HEK293 (cell line): ENCODE measurements around the gene BCL7C.
A peak's percentile ranks its signal among the peaks of the same experiment; 100 is the strongest.

Experiments
- CTCF ChIA-PET: fragments of 350-600 bp; formaldehyde crosslinking; extraction: SDS; loops from one replicate; lab custom pipeline; 2021; ENCODE audit warnings: antibody characterized with exemption; lab: Yijun Ruan, JAX
- POLR2A ChIA-PET: fragments of 300-600 bp; formaldehyde crosslinking; extraction: SDS; loops from one replicate; lab custom pipeline; 2020; ENCODE audit warnings: antibody characterized with exemption, inconsistent platforms; lab: Yijun Ruan, JAX
- H3K27ac ChIP-seq: fragments of 200-500 bp; sonication (Bioruptor generic); 2 replicates; pipeline ENCODE4 v1.5.1; 2014; ENCODE audit warnings: low read depth, low read length, control low read depth, inconsistent platforms; ENCODE audit errors: extremely low read depth
- H3K36me3 ChIP-seq, 2 experiments: fragments of 200-500 bp in 1 of 2; sonication (Bioruptor generic) in 1 of 2; 1 replicate in 1 of 2; 2 replicates in 1 of 2; pipeline ENCODE4 v1.5.1; 2014 to 2017; ENCODE audit warnings: inconsistent platforms in 2 of 2, low read length in 2 of 2; ENCODE audit not compliant: control insufficient read depth in 2 of 2, insufficient read depth in 1 of 2
- H3K4me1 ChIP-seq: fragments of 200-500 bp; sonication (Bioruptor generic); 2 replicates; pipeline ENCODE4 v1.5.1; 2014; ENCODE audit warnings: mild to moderate bottlenecking, low read length, inconsistent platforms; ENCODE audit not compliant: control insufficient read depth, insufficient read depth
- H3K4me3 ChIP-seq: 2 replicates; pipeline ENCODE4 v1.5.1; 2011; ENCODE audit warnings: low read depth, mild to moderate bottlenecking, control low read depth, low read length, moderate library complexity
- H3K9me3 ChIP-seq: fragments of 200-500 bp; sonication (Bioruptor generic); 2 replicates; pipeline ENCODE4 v1.5.1; 2014; ENCODE audit warnings: low read depth, low read length, inconsistent platforms; ENCODE audit not compliant: control insufficient read depth, insufficient read depth
- SP2 ChIP-seq: fragments of 450-650 bp; formaldehyde crosslinking; IDR thresholded peaks from 2 replicates; pipeline ENCODE4 v1.5.1; 2016; ENCODE audit warnings: missing biosample characterization, missing genetic modification characterization
- SP3 ChIP-seq: fragments of 450-650 bp; formaldehyde crosslinking; IDR thresholded peaks from 2 replicates; pipeline ENCODE4 v1.5.1; 2016; ENCODE audit warnings: missing biosample characterization, missing genetic modification characterization
- ZBTB8A ChIP-seq: fragments of 450-650 bp; formaldehyde crosslinking; IDR thresholded peaks from 2 replicates; pipeline ENCODE4 v1.5.1; 2016; ENCODE audit warnings: missing biosample characterization, missing genetic modification characterization
- ZNF112 ChIP-seq: fragments of 450-650 bp; formaldehyde crosslinking; IDR thresholded peaks from 2 replicates; pipeline ENCODE4 v1.5.0; 2017; ENCODE audit warnings: missing biosample characterization, missing genetic modification characterization
- ZNF544 ChIP-seq: fragments of 450-650 bp; formaldehyde crosslinking; IDR thresholded peaks from 2 replicates; pipeline ENCODE4 v1.5.0; 2017; ENCODE audit warnings: missing biosample characterization, missing genetic modification characterization
- ZNF561 ChIP-seq: fragments of 450-650 bp; IDR thresholded peaks from 2 replicates; pipeline ENCODE4 v1.5.1; 2018; ENCODE audit warnings: missing biosample characterization, missing genetic modification characterization, borderline replicate concordance
- ZNF701 ChIP-seq: fragments of 450-650 bp; formaldehyde crosslinking; IDR thresholded peaks from 2 replicates; pipeline ENCODE4 v1.5.1; 2016; ENCODE audit warnings: missing biosample characterization, missing genetic modification characterization
- ZNF76 ChIP-seq: fragments of 450-650 bp; formaldehyde crosslinking; IDR thresholded peaks from 2 replicates; pipeline ENCODE4; 2016; ENCODE audit warnings: low read depth, missing biosample characterization, missing genetic modification characterization, borderline replicate concordance
- ZNF768 ChIP-seq: fragments of 450-650 bp; formaldehyde crosslinking; IDR thresholded peaks from 2 replicates; pipeline ENCODE4 v1.5.1; 2018; ENCODE audit warnings: missing biosample characterization, mild to moderate bottlenecking, missing genetic modification characterization
- ZNF785 ChIP-seq: fragments of 450-650 bp; formaldehyde crosslinking; IDR thresholded peaks from 2 replicates; pipeline ENCODE4 v1.5.1; 2016; ENCODE audit warnings: missing biosample characterization, missing genetic modification characterization
- ZXDB ChIP-seq: fragments of 450-650 bp; formaldehyde crosslinking; IDR thresholded peaks from 2 replicates; pipeline ENCODE4 v1.5.1; 2016; ENCODE audit warnings: missing biosample characterization, missing genetic modification characterization
- TF ChIP-seq, protein P1 (sequence below): fragments of 450-650 bp; formaldehyde crosslinking; IDR thresholded peaks from 2 replicates; pipeline ENCODE4 v1.5.1; 2016; ENCODE audit warnings: missing biosample characterization, missing genetic modification characterization
- TF ChIP-seq, protein P2 (sequence below): fragments of 450-650 bp; IDR thresholded peaks from 2 replicates; pipeline ENCODE4 v1.5.1; 2018; ENCODE audit warnings: missing biosample characterization, mild to moderate bottlenecking, missing genetic modification characterization
- TF ChIP-seq, protein P3 (sequence below): fragments of 450-650 bp; formaldehyde crosslinking; conservative IDR thresholded peaks from 2 replicates; pipeline ENCODE4 v1.5.1; 2016; ENCODE audit warnings: low read depth, missing biosample characterization, missing genetic modification characterization
- TF ChIP-seq, protein P4 (sequence below): fragments of 450-650 bp; formaldehyde crosslinking; IDR thresholded peaks from 2 replicates; pipeline ENCODE4; 2016; ENCODE audit warnings: missing biosample characterization, missing genetic modification characterization
- TF ChIP-seq, protein P5 (sequence below): fragments of 450-650 bp; formaldehyde crosslinking; IDR thresholded peaks from 2 replicates; pipeline ENCODE4 v1.5.1; 2016; ENCODE audit warnings: missing biosample characterization, missing genetic modification characterization, borderline replicate concordance
- TF ChIP-seq, protein P6 (sequence below): IDR thresholded peaks from 2 replicates; pipeline ENCODE4 v1.6.1; 2011; ENCODE audit warnings: mild to moderate bottlenecking, low read depth, low read length, borderline replicate concordance
- TF ChIP-seq, protein P7 (sequence below): fragments of 450-650 bp; formaldehyde crosslinking; IDR thresholded peaks from 2 replicates; pipeline ENCODE4 v1.5.1; 2016; ENCODE audit warnings: missing biosample characterization, missing genetic modification characterization

BCL7C gene

DNA sequence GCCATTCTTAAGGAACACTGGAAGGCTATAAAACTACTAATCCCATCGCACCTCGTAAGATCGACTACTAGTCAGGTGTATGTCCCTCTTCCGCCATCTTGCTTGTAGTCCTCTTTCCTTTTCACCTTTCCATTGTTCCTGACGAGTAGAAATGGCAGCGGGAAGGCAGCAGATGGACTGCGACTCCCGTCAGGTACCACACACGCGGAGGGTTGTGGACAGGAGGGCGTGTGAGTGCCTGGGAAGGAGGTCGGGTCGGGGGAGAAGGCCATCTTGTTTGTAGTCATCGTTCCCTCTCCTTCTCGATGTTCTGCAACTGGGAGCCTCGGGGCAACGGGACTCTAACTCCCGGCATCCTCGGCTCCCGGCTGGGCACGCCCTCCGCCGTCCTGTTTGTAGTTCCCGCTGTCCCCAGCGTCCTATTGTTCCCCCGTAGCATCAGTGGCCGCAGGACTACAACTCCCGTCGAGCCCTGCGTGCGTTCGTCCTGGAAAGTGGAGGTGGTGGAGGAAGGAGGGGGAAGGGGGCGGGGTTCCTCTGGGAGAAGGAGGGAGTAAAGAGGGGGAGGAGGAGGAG lies 29.2 kb upstream of the BCL7C start (continued):
- TF ChIP-seq, protein P1, sequence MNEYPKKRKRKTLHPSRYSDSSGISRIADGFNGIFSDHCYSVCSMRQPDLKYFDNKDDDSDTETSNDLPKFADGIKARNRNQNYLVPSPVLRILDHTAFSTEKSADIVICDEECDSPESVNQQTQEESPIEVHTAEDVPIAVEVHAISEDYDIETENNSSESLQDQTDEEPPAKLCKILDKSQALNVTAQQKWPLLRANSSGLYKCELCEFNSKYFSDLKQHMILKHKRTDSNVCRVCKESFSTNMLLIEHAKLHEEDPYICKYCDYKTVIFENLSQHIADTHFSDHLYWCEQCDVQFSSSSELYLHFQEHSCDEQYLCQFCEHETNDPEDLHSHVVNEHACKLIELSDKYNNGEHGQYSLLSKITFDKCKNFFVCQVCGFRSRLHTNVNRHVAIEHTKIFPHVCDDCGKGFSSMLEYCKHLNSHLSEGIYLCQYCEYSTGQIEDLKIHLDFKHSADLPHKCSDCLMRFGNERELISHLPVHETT (tag by site-specific recombination), result no peak
- TF ChIP-seq ZNF701 (tag by site-specific recombination), result no peak
- TF ChIP-seq, protein P2, sequence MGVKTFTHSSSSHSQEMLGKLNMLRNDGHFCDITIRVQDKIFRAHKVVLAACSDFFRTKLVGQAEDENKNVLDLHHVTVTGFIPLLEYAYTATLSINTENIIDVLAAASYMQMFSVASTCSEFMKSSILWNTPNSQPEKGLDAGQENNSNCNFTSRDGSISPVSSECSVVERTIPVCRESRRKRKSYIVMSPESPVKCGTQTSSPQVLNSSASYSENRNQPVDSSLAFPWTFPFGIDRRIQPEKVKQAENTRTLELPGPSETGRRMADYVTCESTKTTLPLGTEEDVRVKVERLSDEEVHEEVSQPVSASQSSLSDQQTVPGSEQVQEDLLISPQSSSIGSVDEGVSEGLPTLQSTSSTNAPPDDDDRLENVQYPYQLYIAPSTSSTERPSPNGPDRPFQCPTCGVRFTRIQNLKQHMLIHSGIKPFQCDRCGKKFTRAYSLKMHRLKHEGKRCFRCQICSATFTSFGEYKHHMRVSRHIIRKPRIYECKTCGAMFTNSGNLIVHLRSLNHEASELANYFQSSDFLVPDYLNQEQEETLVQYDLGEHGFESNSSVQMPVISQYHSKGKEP (tag by site-specific recombination), result no peak
- TF ChIP-seq, protein P3, sequence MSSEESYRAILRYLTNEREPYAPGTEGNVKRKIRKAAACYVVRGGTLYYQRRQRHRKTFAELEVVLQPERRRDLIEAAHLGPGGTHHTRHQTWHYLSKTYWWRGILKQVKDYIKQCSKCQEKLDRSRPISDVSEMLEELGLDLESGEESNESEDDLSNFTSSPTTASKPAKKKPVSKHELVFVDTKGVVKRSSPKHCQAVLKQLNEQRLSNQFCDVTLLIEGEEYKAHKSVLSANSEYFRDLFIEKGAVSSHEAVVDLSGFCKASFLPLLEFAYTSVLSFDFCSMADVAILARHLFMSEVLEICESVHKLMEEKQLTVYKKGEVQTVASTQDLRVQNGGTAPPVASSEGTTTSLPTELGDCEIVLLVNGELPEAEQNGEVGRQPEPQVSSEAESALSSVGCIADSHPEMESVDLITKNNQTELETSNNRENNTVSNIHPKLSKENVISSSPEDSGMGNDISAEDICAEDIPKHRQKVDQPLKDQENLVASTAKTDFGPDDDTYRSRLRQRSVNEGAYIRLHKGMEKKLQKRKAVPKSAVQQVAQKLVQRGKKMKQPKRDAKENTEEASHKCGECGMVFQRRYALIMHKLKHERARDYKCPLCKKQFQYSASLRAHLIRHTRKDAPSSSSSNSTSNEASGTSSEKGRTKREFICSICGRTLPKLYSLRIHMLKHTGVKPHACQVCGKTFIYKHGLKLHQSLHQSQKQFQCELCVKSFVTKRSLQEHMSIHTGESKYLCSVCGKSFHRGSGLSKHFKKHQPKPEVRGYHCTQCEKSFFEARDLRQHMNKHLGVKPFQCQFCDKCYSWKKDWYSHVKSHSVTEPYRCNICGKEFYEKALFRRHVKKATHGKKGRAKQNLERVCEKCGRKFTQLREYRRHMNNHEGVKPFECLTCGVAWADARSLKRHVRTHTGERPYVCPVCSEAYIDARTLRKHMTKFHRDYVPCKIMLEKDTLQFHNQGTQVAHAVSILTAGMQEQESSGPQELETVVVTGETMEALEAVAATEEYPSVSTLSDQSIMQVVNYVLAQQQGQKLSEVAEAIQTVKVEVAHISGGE (tag by site-specific recombination), result peak; percentile 68
- TF ChIP-seq, protein P4, sequence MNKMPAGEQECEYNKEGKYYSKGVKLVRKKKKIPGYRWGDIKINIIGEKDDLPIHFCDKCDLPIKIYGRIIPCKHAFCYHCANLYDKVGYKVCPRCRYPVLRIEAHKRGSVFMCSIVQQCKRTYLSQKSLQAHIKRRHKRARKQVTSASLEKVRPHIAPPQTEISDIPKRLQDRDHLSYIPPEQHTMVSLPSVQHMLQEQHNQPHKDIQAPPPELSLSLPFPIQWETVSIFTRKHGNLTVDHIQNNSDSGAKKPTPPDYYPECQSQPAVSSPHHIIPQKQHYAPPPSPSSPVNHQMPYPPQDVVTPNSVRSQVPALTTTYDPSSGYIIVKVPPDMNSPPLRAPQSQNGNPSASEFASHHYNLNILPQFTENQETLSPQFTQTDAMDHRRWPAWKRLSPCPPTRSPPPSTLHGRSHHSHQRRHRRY, result no peak
- TF ChIP-seq, protein P5, sequence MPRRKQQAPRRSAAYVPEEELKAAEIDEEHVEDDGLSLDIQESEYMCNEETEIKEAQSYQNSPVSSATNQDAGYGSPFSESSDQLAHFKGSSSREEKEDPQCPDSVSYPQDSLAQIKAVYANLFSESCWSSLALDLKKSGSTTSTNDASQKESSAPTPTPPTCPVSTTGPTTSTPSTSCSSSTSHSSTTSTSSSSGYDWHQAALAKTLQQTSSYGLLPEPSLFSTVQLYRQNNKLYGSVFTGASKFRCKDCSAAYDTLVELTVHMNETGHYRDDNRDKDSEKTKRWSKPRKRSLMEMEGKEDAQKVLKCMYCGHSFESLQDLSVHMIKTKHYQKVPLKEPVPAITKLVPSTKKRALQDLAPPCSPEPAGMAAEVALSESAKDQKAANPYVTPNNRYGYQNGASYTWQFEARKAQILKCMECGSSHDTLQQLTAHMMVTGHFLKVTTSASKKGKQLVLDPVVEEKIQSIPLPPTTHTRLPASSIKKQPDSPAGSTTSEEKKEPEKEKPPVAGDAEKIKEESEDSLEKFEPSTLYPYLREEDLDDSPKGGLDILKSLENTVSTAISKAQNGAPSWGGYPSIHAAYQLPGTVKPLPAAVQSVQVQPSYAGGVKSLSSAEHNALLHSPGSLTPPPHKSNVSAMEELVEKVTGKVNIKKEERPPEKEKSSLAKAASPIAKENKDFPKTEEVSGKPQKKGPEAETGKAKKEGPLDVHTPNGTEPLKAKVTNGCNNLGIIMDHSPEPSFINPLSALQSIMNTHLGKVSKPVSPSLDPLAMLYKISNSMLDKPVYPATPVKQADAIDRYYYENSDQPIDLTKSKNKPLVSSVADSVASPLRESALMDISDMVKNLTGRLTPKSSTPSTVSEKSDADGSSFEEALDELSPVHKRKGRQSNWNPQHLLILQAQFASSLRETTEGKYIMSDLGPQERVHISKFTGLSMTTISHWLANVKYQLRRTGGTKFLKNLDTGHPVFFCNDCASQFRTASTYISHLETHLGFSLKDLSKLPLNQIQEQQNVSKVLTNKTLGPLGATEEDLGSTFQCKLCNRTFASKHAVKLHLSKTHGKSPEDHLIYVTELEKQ (tag by site-specific recombination), result no peak

DNA sequence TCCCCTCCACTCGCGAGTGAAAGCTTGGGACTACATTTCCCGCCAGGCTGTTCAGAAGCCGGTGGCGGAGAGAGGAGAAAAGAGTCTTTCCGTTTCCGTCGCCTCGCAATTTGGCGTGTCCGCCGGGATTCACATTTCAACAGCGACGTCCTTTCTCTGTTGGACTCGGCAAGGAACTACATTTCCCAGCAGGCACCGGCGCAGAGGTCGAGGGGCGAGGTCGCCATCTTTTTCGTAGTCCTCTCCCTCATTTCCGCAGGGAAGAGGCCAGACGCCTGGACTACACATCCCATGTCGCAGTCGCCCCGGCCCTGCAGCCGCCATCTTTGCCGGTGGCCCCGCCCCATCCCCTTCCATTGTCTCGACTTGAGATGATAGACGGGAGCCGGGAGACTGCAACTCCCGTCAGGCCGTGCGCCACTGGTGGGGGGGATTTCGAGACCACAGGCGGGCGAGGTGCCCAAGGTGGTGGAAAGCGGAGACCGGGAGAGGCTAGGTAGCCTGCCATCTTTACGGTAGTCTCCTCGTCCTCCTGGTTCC lies 28.6 kb upstream of the BCL7C start:
- ChIA-PET POLR2A (interaction anchor here (0.8 to 1.2 kb wide), 2 partner anchors 75 to 117 kb away, joined by 3 read pairs; no protein-coding TSS in a partner anchor), CTCF (interaction anchor here (0.6 to 1.0 kb wide), 5 partner anchors 79 to 891 kb away, joined by 3 to 5 read pairs (median 4); partner anchors contain the start of gene KAT8)
- Histone ChIP-seq H3K9me3 (no peaks in the 10 kb centered on the region), H3K27ac (peak overlapping the region; percentile 60), H3K4me1 (no peaks in the 10 kb centered on the region), H3K36me3 (peaks cover 0 to 29% of the 10 kb centered on the region in 2 experiments; a peak in 1 of 3 replicates), H3K4me3 (peak overlapping the region; percentile 61)
- TF ChIP-seq ZNF768 (tag by site-specific recombination) (no peak), ZNF112 (tag by site-specific recombination) (no peak), ZXDB (tag by site-specific recombination) (peak; percentile 94), ZNF561 (tag by site-specific recombination) (0 out of 2 replicates have a peak, but pooled peaks have one; percentile 35), ZNF544 (tag by site-specific recombination) (no peak), SP3 (tag by site-specific recombination) (peak; percentile 95), ZBTB8A (tag by site-specific recombination) (peak; percentile 51; the same call in 1 of the 2 replicates), ZNF76 (tag by site-specific recombination) (peak; percentile 97), ZNF785 (tag by site-specific recombination) (no peak), SP2 (tag by site-specific recombination) (peak; percentile 82)
- TF ChIP-seq, protein P6, sequence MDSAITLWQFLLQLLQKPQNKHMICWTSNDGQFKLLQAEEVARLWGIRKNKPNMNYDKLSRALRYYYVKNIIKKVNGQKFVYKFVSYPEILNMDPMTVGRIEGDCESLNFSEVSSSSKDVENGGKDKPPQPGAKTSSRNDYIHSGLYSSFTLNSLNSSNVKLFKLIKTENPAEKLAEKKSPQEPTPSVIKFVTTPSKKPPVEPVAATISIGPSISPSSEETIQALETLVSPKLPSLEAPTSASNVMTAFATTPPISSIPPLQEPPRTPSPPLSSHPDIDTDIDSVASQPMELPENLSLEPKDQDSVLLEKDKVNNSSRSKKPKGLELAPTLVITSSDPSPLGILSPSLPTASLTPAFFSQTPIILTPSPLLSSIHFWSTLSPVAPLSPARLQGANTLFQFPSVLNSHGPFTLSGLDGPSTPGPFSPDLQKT, result no peak
- TF ChIP-seq, protein P2 (tag by site-specific recombination), result peak; percentile 43; the same call in 1 of the 2 replicates
- TF ChIP-seq, protein P7, sequence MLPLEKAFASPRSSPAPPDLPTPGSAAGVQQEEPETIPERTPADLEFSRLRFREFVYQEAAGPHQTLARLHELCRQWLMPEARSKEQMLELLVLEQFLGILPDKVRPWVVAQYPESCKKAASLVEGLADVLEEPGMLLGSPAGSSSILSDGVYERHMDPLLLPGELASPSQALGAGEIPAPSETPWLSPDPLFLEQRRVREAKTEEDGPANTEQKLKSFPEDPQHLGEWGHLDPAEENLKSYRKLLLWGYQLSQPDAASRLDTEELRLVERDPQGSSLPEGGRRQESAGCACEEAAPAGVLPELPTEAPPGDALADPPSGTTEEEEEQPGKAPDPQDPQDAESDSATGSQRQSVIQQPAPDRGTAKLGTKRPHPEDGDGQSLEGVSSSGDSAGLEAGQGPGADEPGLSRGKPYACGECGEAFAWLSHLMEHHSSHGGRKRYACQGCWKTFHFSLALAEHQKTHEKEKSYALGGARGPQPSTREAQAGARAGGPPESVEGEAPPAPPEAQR (tag by site-specific recombination), result 0 out of 2 replicates have a peak, but pooled peaks have one; percentile 54
